ENCODE data around the gene RIGI. TPM values are rescaled to one million over a fixed set of nuclear protein-coding genes. Genes with fewer than 3 reads are reported as not detected.

Gene RIGI
- total and polyA plus RNA-seq, 9 of the 15 experiments (the other 6 are each of a cell fraction or from before 2014, with no cell fraction given): 0.27 to 1.1 (median 0.54) TPM

DNA sequence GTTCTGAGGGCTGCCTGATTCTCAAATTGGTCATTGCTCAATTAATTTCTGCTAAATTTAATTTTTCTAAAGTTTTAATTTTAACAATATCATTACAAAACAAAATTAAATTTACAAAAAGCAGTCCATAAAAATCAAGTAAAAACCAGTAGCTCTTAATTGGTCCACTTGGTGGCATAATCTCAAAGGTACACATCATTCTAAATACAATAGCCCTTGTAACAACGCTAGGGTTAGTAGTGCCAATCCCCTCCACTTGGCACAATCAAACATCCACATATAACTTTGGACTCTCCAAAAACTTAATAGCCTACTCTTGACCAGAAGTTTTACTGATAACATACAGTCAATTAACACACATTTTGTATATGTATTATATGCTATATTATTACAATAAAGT lies 48.9 kb upstream of the RIGI start (continued):
- TF ChIP-seq, protein P1, sequence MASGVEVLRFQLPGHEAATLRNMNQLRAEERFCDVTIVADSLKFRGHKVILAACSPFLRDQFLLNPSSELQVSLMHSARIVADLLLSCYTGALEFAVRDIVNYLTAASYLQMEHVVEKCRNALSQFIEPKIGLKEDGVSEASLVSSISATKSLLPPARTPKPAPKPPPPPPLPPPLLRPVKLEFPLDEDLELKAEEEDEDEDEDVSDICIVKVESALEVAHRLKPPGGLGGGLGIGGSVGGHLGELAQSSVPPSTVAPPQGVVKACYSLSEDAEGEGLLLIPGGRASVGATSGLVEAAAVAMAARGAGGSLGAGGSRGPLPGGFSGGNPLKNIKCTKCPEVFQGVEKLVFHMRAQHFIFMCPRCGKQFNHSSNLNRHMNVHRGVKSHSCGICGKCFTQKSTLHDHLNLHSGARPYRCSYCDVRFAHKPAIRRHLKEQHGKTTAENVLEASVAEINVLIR (CRISPR knock-in tag; IDR thresholded peaks at IDR 0.05): no peak
- TF ChIP-seq ZNF324 (CRISPR knock-in tag; IDR thresholded peaks at IDR 0.05) (no peak), ZC3H8 (IDR thresholded peaks at IDR 0.05) (no peak), ZNF232 (CRISPR knock-in tag; IDR thresholded peaks at IDR 0.05) (no peak)

DNA sequence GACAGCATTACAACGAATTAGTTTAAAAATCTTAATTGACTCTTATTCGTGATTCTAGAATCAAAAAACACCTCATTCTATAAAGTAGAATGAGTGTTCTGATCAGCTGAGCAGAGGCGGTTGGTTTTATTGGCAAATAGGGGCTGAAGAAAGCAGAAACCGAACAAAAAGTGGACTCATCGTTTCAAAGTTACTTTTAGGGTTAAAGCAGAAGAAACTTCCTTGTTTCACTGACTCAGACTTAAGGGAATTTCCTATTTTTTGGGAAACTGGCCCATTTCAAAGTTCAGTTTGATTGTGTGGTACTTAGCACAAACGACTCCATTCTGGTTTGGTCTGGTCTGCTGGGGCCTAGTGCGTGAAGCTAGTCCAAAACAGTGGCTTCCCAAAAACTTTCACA lies 47.8 kb upstream of the RIGI start:
- H3K27ac ChIP-seq (ENCODE audit: extremely low read depth, low read depth, low read length): no peak overlapping the region
- TF ChIP-seq PHF20 (IDR thresholded peaks at IDR 0.05; ENCODE audit: partially characterized antibody): no peak
- TF ChIP-seq, protein P2, sequence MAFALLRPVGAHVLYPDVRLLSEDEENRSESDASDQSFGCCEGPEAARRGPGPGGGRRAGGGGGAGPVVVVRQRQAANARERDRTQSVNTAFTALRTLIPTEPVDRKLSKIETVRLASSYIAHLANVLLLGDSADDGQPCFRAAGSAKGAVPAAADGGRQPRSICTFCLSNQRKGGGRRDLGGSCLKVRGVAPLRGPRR (CRISPR knock-in tag; IDR thresholded peaks at IDR 0.05): no peak
- TF ChIP-seq MXI1 (IDR thresholded peaks at IDR 0.05; ENCODE audit: low read depth, low read length): no peak
- ChIA-PET CTCF (ENCODE audit: low intra/inter-chr PET ratio) (interaction anchor here (3.2 kb wide), 1 partner anchor 195 kb away, joined by 34 read pairs; no protein-coding TSS in a partner anchor), POLR2A (interaction anchor here (0.7 kb wide), 2 partner anchors 184 to 195 kb away, joined by 3 to 4 read pairs; no protein-coding TSS in a partner anchor)
- no peak for FAIRE-seq
- no peaks in the 10 kb centered on the region for H4K20me1 ChIP-seq (replicated peaks; ENCODE audit: control insufficient read depth, insufficient read depth, low read length)
- peak overlapping the region in 1 of 2 experiments; percentile 77; a peak in 2 of 4 replicates for H3K9ac ChIP-seq (ENCODE audit: insufficient read depth in 1 of 2, low read depth in 2 of 2, low read length in 2 of 2)
- no TSS peak for BruUV-seq (replicated peaks)
- 69% methylated on average over 7 of the region's 7 CpGs for WGBS (ENCODE audit: insufficient coverage, low coverage, missing lambda C conversion rate)
- DNase-seq (ENCODE audit: extremely low read depth in 1 of 4, low spot score in 3 of 4): no peak
- no peaks in the 10 kb centered on the region for H3K27me3 ChIP-seq (ENCODE audit: control insufficient read depth in 2 of 2, insufficient read depth in 2 of 2, low read length in 2 of 2)
- H3K4me3 ChIP-seq: no peak overlapping the region
- no peaks in the 10 kb centered on the region for H3K9me3 ChIP-seq (replicated peaks; ENCODE audit: control insufficient read depth, insufficient read depth, low read depth, low read length)
- in situ Hi-C loops (cut with MboI) (loop anchor here (25.0 kb wide), 1 partner anchor 663 kb away; the partner anchor contains the start of gene SPINK4), intact Hi-C loops (cut with micrococcal nuclease) (loop anchor here (2.0 to 5.0 kb wide), 3 partner anchors 21 to 137 kb away; partner anchors contain the start of genes RIGI, SMIM27 and TOPORS)
- H3K4me2 ChIP-seq (ENCODE audit: insufficient read depth, low read length): peak overlapping the region; percentile 85; the same call in 1 of the 2 replicates
- peak overlapping the region; percentile 97 for H2AFZ ChIP-seq (ENCODE audit: low read depth, low read length)
- H3K36me3 ChIP-seq (ENCODE audit: control insufficient read depth, insufficient read depth, low read length): peaks cover 16% of the 10 kb centered on the region; the same call in 2 of the 3 replicates
- ATAC-seq: no peak
- H3K9me1 ChIP-seq (ENCODE audit: control insufficient read depth, insufficient read depth, low read length): no peaks in the 10 kb centered on the region
- peaks cover 34% of the 10 kb centered on the region for H3K79me2 ChIP-seq (ENCODE audit: control insufficient read depth, insufficient read depth, low read length)
- H3K4me1 ChIP-seq (replicated peaks in 1 of 2; ENCODE audit: control insufficient read depth in 2 of 2, insufficient read depth in 2 of 2, low read length in 2 of 2): no peaks in the 10 kb centered on the region
